Activated CD4-positive, alpha-beta T cell treated with anti-CD3 and anti-CD28 coated beads for 48 hours (primary cell): Measurements from ENCODE around the gene SERGEF.

ENCODE experiments used
- DNase-seq: peaks from one replicate; pipeline ENCODE4 v3.0.0-alpha.2; 2020

SERGEF gene

DNA sequence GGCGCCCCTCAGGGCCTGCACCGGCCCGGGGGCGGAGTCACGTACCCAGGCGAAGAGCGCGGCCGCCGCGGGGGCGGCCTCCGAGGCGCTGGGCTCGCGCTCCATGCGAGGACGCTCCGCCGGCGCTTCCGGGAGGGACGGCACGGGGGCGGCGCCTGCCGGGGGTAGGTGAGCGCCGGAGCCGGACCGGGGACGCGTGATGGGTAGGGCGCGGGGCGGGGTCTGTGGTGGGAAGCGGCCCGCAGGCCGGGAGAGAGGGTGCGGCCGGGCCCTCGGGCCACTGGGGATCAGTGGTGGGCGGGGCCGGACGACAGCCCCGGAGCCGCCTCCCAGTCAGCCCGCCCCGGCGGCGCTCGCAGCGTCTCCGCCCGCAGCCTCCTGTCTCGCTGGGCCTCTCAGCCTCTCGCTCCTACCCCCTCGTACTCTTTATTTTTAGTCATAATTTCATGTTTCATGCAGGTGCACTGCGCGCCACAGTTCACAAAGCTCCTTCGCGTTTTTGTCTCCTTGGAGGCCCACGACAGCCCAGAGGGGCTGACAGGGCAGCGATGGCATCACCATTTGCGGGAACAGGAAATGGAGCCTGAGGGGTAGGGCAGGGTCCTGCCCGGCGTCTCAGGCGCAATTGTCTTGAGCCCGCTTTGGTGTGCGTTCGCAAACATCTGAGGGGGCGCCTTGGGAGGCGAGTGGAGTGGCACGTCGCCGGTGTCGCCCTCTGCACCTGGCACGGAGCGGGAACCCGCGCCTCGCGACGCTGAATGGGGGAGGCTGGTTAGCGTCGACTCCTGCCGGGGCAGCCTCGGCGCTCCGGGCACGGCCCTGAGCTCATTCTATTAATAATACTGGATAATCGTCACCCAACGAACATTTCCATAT is at the start of gene SERGEF:
TSS of gene SERGEF (minus strand) at position 142 of the 876 bp plus-strand sequence. CDS start at position 105, 37 bp downstream.
- DNase-seq = peak; percentile 95

DNA sequence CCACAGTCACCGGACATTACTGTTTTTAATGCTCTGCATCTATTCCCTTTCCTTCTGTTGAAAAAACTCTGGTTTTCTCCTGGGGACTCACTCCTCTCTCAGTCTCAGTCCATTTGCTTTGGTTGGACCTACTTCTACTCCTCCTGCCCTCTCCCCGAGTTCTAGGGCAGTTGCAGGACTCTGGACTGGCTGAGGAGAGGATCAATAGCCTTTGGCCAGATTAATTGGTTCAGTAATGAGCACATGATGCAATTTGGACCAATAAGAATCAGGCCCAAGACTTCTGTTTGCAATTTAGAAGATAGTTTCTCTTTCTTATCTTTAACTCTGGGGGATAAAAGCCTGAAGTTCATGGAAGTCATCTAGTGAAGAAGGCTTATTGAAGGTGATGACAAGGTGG is 48.5 kb upstream of the SERGEF start:
- no peak for DNase-seq

DNA sequence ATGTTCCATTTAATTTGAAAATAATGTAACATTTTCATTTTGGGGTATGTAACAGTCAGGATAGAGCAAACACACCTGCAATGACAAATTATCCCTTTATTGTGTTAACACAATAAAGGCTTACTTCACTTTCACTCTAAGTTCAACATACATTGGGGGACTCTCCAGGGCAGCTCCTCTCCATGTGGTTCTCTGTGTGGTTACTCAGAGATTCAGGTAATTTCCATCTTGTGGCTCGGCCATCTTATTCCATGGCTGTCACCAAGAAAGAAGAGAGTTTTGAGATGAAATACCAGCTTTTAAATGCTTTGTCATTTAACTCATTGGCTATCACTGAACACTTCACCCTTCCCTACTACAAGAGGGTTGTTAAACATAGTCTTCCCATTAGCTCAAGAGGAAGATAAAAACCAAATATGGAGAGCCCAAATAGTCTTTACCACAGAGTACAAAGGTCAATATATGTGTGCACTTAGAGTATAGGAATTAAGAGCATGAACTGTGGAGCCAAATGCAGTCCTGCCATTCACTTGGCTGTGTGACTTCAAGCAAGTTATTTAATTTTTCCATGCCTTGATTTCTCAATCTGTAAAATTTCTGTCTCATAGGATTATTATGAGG is 43.8 kb upstream of the SERGEF start:
- DNase-seq = no peak

DNA sequence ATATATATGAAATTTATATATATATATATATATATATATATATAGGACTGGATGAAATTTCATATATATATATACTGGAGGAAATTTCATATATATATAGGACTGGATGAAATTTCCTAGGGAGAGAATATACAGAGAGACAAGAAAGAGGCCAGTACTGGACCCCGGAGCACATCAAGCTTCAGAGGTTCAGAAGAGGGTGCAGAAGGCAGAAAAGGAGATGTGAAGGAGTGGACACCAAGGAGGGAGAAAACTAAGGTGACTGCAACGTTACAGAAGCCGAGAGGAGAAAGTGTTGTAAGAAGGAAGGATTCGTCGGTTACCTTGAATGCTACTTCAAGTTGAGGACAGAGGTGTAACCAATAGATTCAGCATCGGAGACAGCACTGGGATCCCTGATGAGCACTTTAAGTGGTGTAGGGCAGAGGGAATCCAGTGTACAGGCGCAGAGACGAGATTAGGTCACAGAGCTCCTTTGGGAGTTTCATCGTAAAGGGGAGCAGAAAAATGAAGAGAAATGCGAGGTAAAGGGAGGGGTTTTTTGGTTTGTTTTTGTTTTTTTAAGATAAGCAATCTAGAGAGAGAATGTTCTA is 41.8 kb upstream of the SERGEF start:
- no peak for DNase-seq

DNA sequence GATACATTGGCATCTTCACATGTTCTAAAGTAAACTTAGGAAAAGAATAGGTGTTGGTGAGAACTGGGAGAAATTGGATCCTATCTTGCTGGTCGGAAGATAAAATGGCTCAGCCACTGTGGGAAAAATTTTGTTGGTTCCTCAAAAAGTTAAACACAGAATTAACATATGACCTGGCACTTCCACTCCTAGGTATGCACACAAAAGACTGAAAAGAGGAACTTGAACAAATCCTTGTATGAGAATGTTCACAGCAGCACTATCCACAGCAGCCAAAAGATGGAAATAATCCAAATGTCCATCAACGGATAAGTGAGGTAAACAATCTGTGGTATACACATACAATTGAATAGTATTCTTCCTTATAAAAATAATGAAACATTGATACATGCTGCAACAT is 38.0 kb upstream of the SERGEF start:
- no peak for DNase-seq

DNA sequence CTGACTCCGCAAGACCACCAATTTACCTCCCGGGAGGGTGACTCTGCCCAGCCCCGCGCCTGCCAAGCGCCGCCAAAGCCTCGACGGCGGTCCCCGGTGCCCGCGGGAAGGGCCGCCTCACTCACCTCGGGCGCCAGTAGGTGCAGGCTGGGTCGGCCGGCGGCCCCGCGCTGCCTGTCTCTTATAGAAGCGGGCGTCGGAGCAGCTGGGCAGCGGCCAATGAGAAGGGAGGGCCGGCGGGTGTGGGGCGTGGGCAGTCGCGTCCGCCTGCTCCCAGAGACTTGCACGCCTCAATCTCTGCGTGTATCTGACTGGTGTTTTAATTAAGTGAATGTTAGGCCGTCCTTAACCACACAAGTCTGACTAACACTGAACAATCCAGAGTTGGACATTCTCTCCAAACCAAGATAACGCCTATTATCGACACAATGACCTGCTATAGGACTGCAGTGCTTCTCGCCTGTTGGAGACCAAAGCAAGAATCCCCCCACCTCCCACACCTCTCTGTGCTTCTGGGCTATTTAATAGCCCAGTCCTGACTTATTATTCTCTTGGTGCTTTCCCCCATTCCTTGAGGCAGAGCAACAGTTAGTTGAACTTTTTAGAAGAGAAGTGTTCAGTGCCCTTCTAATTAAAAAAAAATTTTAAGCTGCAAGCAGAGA is 33.4 kb upstream of the SERGEF start, which contains the start of gene TPH1:
TSS of gene TPH1 (minus strand) at position 154 of the 662 bp plus-strand sequence. CDS start 5,507 bp downstream, outside the sequence.
- DNase-seq = no peak

DNA sequence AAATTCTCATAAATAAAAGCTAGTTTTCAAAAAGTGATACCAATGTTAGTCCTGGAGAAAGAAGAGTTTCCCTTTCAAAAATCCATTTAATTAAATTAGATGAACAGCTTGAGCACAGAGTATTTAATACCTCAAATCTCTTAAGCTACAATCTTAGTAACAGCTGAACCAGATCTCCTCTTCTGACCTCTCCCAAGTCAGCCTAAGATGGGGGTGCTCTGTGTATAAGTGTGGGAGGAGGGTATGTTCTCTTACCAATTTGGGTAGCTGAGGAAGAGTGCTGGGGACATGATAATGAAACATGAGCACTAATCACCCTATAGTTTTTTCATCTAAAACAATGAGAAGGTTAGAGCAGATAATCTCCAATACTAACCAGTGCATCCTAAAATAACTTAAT is 23.6 kb upstream of the SERGEF start:
- DNase-seq = no peak

DNA sequence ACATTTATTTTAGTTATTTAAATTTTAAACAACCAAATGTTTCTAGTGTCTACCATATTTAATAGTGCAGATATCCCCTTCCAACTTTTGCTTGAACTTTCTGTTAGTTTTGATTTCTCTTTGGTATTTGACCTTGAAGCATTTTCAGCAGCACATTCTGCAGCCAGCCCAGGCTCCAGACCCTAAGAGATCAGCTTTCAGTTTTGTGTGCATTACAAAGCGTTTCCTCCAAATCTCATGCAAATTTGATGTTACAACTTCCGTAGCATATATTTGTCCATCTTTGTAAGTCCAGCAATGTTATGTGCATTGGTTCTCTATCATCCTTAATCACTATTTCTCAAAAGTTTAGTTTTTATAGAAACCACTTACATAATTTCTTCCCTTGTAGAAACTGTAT is 14.6 kb upstream of the SERGEF start:
- no peak for DNase-seq

DNA sequence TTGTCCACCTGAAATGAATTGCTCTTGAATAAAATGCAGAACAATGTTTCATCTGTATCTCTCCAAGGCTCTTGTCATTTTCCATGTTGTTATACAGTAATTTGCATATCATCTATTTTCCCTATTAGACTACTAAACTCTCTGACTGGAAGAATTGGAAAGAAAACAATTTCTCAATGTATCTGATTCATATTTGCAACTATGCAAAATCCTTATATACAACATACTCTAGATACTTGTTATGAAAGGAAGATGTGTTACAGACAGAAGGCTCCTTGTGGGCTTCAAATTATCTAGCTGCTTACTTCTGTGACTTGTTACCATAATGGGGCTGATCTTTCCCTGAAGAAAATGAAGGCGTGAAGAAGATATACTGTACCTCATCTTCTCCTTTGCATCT is 9.6 kb upstream of the SERGEF start:
- DNase-seq = no peak

DNA sequence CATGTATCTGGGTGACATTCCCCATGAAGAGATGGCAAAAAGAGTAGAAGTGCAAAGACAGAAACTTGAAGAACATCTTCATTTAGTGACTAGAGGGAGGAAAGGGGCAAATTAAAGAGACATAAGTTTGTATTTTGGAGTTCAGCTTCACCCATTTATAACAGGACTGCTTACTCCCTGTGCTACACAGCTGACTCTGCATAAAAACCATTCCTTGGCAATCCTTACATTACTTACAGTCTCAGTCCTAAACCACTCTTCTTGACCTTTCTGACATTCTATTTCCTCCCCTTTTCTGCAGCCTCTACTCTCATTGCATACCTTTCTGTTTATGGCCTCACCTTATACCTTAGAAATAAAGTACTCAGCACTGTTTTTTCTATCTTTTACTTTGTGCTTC is 6.8 kb upstream of the SERGEF start:
- DNase-seq = no peak

DNA sequence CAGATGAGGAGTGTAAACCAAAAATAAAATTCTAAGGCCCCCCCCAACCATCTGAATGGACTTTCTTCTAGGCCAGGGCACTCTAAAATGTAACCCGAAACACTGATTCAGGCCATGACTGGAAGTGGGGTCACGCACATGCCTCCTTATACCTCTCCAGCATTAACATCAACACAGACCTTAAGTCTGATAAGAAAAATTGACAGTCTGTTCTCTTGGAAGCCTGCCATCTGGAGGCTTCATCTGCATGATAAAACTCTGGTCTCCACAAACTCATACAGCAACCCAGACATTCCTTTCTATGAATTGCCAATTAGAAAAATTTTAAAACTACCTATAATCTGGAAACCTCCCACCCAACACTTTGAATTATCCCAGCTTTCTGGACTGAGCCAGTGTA is 3.9 kb upstream of the SERGEF start:
- no peak for DNase-seq

DNA sequence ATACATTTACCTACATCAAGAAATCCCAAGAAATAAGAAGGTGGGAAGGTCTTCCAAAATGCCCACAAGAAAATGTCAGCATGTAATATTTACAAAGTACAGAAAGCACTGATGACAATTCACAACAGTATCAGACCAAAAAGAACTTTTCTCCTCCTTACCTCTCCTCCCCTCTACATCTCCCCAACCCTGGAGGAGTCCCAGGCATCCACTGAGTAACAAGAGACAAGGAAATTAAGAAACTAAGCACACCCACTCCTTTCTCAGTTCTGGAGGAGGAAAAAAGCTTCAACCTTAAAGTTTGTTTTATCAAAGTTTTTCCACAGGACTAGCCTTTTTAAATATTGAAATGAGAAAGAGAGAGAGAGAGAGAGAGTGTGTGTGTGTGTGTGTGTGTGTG is 2.0 kb upstream of the SERGEF start:
- no peak for DNase-seq

DNA sequence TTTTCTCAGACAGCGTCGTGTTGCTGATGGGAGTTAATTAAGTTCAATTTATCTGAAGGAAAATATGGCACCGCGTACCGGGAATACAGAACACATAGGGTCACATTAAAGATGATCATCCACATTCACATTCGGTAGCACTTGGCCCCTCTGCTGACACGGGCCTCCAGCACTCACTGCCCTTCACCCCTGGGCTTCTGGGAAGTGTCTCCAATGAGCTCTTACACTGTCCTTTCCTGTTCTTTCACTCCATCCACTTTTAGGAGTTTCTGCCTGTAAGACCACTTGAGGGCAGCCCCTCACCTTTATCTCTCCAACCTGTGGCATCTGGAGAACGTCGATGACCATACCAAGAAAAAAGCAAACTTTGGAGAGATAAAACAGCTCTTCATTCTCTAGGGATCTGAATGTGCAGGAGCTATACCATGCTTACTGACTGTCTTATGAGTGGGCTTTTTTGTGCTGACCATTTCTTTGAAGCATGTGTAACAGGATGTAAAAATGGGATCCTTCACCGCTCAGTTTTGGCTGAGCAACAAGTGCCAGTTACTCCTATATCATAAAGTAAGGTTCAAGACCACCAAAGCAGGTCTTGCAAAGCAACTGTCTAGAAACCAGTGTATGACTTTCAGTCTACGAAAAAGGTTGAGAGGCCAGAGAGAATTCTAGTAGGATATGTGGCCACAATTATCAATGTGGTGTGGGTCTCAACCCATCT is 1.1 kb upstream of the SERGEF start:
- DNase-seq = no peak

DNA sequence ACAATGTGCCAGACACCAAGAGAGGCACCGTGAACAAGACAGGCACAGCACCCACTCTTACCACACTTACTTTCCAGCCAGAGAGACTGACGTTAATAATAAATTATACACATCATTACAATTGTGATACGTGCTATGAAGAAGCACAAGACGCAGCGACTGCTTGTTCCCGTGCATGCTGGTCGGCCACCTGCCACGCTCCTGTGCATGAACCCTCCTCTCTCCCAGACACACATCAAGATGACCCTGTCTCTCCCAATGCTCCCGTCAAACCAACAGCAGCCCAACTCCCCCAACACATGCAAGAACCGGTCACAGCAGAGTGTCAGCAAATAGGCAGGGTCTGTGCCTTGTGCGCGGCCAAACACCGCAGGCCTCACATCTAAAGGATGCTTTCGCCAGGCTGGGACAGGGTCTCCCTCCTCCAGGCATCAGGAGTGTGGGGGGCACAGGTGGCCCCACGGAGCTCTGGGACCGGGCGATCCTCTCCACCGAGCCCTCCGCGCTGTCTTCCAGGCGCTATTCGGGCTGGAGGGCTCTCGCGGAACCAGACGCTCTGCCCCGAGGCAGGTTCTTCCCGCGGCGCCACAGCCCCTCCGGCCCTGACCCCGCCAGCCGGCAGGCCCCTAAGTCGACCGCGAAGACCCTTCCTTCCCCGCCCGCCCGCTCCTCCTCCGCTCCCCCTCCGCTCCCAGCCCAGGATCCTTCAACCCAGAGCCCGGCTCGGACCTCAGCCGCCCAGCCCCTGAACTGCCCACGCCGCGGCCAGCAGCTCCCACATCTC is 533 bp downstream of the SERGEF start:
- DNase-seq = peak; percentile 29

DNA sequence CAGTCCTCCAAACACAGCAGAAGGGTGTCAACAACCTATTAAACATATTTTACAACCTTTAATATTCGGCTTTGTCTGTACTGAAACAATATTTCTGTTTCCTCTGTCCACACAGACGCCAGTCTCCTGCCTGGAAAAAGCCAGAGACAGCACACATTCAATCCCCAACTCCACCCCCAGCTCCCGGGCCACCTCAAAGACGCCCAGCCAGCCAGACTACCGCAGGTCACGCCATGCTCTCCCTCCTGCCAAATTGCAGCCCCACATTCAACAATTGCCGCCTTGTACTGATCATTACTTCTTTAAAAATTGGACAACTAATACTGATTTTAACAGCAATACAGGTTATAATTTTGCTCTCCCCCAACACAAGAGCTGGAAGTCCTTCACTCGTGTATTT is 1.2 kb downstream of the SERGEF start:
- DNase-seq = no peak

DNA sequence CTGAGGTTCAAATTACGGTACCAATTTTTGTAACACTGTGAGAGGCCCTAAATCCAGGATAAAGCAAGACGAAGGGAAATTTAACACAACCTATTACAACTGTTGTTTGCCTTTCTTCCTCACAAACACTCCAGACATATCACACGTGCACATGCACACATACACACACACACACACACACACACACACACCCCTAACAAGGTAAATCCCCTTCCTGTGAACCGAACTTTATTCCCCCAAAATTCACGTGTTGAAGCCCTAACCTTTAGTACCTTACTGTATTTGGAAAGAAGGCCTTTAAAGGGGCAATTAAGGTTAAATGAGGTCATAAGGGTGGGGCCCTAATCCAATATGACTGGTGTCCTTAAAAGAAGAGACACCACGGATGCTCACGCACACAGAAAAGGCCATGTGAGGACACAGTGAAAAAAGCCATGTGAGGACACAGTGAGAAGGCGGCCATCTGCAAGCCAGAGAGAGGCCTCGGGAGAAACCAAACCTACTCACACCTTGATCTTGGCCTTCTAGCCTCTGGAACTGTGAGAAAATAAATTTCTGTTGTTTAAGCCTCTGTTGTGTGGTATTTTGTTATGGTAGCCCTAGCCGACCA is 1.8 kb downstream of the SERGEF start:
- no peak for DNase-seq

DNA sequence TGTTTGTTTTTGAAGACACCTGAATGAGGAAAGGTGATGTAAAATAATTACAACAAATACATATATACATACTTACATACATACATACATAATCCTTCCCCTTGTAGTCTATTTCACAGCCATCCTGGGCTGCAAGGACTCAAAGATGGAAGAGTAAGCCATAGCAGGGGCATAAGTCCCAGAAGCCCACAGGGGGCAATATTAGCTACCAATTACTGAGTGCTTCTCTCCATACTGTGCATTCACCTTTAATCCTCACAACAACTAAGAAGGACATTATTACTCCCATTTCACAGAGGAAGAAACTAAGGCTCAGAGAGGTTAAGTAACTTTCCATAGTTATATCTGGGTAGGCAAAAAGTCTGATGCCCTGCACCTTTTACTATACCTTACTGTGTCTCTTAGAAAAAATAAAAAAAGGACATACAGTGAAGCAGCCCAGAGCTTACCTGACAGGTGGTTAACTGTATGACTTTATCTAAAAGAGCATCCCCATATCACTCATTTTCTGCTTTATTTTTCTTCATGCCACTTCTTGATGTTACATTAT is 2.7 kb downstream of the SERGEF start:
- DNase-seq = no peak

DNA sequence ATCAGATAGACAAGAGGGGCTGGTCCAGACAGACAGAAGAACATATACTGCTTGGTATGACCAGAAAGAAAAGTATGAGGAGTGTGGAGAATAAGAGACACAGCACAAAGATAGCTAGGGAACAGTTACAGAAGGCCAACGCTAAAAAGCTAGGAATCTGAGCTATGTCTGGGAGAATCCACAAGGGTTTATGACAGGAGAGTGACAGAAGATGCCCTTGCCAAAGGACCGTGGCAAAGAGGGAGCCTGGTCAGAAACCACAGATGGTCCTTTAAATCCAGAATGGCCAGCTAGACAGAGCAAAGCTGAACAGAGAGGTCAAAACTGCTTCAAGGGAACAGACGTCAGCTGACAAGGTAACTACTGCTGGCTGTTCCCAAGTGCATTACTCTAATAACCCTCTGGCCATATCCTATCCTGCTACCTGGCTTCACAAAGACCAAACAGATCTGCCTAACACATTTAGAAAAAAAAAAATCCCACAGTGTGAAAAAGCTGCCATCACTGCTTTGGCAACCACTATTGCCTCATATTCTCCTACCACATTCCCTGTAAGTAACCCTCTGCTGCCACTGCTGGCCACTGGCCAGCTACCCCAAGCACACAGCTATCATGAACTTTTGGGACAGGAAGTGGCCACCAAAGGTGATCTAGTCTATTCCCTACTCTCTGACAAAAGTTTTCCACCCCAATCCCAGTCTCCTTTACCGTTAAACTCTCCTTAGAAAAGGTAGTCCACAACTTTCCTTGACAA is 7.3 kb downstream of the SERGEF start:
- DNase-seq = no peak

DNA sequence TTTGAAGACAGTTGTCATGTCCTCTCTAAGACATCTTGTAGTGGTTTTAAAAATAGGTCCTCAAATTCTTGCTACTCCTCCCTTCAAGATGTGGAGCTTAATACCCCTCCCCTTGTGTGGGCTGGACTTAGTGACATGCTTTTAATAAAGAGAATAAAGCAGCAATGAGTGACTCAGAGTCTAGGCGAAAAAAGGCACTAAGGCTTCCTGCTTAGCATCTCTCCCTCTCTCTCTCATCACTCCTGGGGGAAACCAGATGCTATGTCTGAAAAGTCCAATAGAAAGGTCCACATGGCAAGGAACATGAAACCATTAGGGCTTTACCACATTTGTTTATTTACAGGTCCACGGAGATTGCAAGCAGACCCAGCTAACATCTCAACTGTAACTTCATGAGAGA is 11.7 kb downstream of the SERGEF start:
- no peak for DNase-seq

DNA sequence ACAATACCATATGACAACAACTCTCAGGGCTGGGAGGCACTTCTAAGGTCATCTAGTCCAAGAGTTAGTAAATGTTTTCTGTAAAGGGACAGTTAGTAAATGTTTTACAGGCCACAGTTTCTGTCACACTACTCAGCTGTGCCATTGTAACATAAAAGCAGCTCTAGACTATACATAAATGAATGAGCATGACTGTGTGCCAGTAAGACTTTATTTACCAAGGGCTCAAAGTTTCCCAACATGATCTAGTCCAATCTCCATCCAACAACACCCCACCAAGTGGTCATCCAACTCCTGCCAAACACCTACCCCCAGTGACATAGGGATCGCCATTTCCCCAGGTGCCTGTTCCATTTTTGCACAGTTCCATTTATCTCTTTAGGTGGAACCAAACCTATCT is 12.1 kb downstream of the SERGEF start:
- no peak for DNase-seq
